GDM1 (cell line): Measurements from ENCODE around the gene CAMK1D.
"Not testable (repeated sequence)": the region's sequence is repeated elsewhere in the genome, so short reads cannot be mapped to it uniquely, and the experiment has no call there.

Experiments used
- DNase-seq: peaks from one replicate; lab custom pipeline; 2025; lab: John Stamatoyannopoulos, UW

Gene CAMK1D

GRCh38 chr10:12795315-12796110 lies 446.2 kb downstream of the CAMK1D start:
- DNase-seq, result no peak

DNA sequence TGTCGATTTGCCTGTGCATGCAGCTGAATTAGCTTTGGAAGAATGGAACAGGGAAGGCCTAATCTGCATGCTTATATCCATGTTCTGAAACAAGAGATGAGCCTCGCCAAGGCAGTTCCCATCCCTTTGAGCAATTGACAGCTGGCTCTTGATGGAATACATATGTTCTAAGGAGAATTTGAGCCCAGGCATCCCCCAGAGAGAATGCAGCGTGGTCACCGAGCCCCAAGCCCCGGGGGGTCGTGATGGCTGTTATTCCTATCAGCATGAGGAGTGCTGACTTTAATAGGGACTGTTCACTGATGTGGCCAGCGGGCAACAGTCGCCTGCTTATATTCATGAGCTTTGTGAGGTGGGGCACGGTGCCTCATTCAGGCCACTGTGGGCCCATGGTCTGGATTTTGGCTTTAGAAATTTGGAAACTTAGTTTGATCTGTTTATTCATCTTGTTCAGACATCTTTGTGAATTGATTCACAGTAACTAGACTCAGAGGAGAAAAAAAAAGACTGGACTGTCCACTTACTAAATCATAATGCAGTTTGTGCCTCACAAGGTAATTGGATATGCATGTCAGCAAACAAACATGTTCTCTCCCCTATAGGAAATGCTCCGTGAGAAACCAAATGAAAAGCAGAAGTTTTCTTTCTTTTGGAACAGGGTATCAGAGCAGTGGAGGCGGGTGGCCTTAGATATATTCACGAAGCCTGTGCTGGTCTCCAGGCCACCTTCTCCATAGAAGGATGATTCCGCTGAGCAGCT lies 447.2 kb downstream of the CAMK1D start:
- no peak for DNase-seq

DNA sequence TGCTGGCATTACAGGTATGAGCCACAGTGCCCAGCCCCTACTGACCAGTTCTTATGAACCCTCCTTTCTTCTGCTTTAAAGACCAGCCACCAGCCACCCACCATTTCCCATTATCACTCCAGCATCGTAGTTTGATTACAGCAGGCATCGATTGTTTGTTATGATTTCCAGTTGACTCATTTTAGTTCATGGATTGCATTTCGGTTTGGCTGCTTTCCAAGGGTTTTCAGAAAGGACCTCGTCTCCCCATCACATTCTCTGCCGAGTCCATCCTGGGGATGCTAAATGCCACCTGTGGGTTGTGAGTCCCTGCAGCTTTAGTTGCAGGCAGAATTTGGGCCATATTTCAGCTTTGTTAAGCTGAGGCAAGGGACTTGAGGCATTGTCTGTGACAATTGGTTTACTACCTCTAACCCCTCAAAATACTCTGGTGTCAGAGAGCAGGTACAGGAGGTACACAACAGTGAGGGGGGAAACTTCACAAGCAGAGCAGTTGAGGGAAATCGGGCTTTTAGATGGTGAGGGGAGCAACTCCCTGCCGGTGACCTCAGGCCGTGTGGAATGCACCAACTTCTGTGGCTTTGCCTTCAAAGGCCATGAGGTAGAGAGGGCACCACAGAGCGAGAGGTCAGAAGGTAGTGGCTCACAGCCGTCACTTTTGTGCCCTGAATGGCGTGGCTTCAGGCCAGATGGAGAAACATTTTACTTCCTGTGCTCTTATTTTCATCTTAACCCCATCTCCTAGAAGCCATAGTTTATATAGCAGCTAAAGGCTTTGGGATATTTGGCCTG lies 448.3 kb downstream of the CAMK1D start:
- no peak for DNase-seq

- no peak for DNase-seq
Observed at GRCh38 chr10:12799144-12799543, 449.8 kb downstream of the CAMK1D start.

DNA sequence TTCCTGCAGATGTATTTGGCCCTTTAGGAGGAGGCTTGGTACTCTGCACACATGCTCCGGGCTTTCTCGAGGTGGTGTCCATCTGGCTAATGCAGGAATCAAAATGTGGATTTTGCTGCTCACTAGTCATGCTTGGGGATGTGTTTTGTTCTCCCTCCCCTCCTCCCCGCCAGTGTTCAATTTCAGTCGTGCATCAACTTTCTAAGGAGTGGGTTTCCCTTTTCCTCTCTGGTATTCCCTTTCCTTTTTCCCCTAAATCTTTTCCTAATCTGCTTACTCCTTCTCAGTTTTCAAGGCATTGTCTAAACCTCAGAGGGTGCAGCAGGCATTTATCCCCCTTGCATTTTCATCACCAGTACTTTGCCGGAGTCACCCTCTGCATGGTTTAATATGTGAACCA lies 450.4 kb downstream of the CAMK1D start:
- DNase-seq, result no peak

GRCh38 chr10:12800302-12800701 lies 451.0 kb downstream of the CAMK1D start:
- DNase-seq, result no peak

- no peak for DNase-seq
Observed at GRCh38 chr10:12801214-12802087, 452.1 kb downstream of the CAMK1D start.

DNA sequence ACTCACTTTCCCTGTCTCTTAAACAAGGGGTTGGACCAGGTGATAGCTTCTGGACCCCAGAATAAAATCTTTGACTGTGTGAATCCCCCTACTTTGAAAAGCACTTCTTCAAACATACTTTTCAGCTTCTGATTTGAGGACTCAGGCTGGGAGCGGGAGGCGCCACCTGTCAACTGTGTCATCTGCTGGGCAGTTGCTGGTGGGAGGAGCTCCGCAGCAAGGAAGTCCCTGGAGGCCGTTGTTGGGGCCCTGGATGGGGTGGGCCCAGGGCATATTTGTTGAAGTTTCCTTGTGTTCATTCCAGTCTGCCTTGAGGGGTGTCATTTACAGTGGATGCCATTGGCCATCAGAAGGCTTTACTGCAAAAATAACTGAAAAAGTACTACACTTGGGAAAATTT lies 454.4 kb downstream of the CAMK1D start:
- DNase-seq, result no peak

- no peak for DNase-seq
Observed at GRCh38 chr10:12806228-12807095, 457.1 kb downstream of the CAMK1D start.

- DNase-seq, result no peak
Observed at GRCh38 chr10:12807096-12807755, 457.9 kb downstream of the CAMK1D start.

- no peak for DNase-seq
Observed at GRCh38 chr10:12808014-12808613, 458.8 kb downstream of the CAMK1D start.

GRCh38 chr10:12810046-12810445 lies 460.7 kb downstream of the CAMK1D start:
- DNase-seq, result not testable (repeated sequence)

GRCh38 chr10:12811826-12812225 lies 462.5 kb downstream of the CAMK1D start:
- no peak for DNase-seq

- DNase-seq, result no peak
Observed at GRCh38 chr10:12812571-12812970, 463.2 kb downstream of the CAMK1D start.

- no peak for DNase-seq
Observed at GRCh38 chr10:12814166-12814565, 464.8 kb downstream of the CAMK1D start.

GRCh38 chr10:12819071-12819470 lies 469.7 kb downstream of the CAMK1D start:
- DNase-seq, result no peak

DNA sequence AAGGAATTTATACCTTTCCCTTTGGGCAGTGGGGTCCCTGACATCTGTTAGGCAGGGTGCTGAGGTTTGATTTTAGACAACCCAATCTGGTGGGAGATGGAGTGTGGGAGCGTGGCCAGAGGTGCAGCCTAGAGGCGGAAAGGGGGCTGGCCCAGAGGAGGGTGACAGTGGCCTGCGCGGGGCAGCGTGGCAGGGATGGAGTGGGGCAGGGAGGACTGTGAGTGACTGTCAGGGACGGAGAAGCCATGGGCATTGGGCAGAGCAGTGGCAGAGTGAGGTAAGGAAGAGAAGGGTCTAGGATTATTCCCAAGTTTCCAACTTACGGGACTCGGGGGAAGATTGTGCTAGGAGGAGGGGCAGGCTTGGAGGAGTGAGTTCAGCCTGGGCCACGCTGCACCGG lies 470.3 kb downstream of the CAMK1D start:
- DNase-seq, result no peak

GRCh38 chr10:12822126-12822892 lies 473.0 kb downstream of the CAMK1D start:
- DNase-seq, result no peak

DNA sequence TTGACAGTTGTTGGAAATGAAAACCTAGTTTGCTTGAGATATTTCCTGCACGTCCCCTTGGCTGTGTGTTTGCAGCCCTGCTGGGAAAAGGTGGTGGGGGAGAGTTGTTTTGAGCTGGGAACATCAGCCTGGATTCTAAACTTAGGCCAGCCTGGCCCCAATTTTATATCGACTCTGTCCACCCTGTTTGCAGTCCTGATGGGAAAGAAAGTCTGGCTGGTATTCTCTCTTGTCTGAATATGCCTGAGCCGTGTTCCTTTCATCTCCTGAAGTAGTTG lies 473.5 kb downstream of the CAMK1D start:
- DNase-seq, result no peak
